Upper lobe of right lung (tissue), 1 donor: ENCODE measurements around the gene RASGEF1C. TPM values are rescaled to one million over a fixed set of nuclear protein-coding genes. Genes with fewer than 3 reads are reported as not detected.

Experiments
- ATAC-seq: fragments of 200-7000 bp; cut with Tn5 transposase; one replicate; pipeline ENCODE4 v1.9.1; 2020; ENCODE audit warnings: mild to moderate bottlenecking, moderate library complexity
- DNase-seq: peaks from one replicate; pipeline ENCODE4 v3.0.0-alpha.2; 2020
- H3K27ac ChIP-seq: fragments of 200-600 bp; one replicate; pipeline ENCODE4 v1.8.0; 2022
- H3K27me3 ChIP-seq: fragments of 200-600 bp; one replicate; pipeline ENCODE4 v1.8.0; 2022; ENCODE audit warnings: mild to moderate bottlenecking
- H3K36me3 ChIP-seq: fragments of 200-600 bp; one replicate; pipeline ENCODE4 v1.8.0; 2022
- H3K4me1 ChIP-seq: fragments of 200-600 bp; one replicate; pipeline ENCODE4 v1.8.0; 2022
- H3K4me3 ChIP-seq: fragments of 200-600 bp; one replicate; pipeline ENCODE4 v1.8.0; 2022; ENCODE audit warnings: mild to moderate bottlenecking
- H3K9me3 ChIP-seq: fragments of 200-600 bp; one replicate; pipeline ENCODE4 v1.8.0; 2022
- intact Hi-C: fragments of 100-400 bp; cut with DNase I; formaldehyde crosslinking; loops from one replicate; pipeline ENCODE4 v1.11.0; 2022
- total RNA-seq: library from RNA; stranded (reverse); fragmentation: NEBNext Ultra II Directional; extraction: Animal tissue kit (Norgen Biotek cat#: 25700); gene quantifications from one replicate; pipeline ENCODE4 v1.2.1, GENCODE V29; 2021
- TF ChIP-seq, protein P1 (sequence below): fragments of 200-600 bp; IDR thresholded peaks from one replicate; pipeline ENCODE4 v1.8.0; 2022; ENCODE audit warnings: antibody characterized with exemption
- donor health status: DM: no; HTN: yes; CAD: no; lungs with severe emphysema.

The RASGEF1C gene
- total RNA-seq, 1 donor from 2014 or later: not detected

DNA sequence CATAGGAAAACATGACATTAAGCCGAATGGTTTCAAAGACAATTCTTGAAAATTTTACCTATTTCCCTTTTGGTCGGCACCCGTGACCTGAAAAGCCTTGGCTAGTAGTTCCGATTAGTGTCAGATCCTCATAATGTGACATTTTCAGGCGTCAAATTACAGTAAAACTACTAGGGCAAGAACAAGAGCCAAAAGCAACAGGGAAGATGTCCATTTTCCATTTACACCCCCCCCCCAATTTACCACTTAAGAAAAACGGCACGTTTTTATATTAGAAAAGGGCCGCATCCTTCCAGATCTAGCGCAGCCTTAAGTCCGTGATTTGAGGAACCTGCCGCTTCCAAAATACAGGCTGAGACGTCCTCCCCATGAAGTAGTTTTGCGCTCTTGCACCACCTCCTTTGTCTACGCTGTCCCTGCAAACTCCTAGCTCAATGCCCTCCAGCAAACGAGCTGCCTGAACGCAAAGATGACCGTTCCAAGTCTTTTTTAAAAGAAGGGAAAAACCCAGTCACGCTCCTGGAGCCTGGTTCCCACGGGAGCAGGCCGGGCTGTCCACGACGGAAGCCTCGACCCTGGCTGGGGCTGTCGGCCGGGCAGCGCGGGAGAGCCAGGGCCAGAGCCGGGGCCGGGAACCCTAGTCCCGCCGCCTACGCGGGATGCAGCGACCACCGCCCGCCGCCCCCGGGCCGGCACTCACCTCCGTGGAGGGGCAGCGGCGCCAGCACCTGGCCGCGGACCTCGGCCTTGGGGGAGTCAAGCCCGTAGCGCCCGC lies 138.1 kb downstream of the RASGEF1C start:
- peak overlapping the region; percentile 92 for H3K4me3 ChIP-seq
- H3K9me3 ChIP-seq: no peaks in the 10 kb centered on the region
- TF ChIP-seq, protein P1, sequence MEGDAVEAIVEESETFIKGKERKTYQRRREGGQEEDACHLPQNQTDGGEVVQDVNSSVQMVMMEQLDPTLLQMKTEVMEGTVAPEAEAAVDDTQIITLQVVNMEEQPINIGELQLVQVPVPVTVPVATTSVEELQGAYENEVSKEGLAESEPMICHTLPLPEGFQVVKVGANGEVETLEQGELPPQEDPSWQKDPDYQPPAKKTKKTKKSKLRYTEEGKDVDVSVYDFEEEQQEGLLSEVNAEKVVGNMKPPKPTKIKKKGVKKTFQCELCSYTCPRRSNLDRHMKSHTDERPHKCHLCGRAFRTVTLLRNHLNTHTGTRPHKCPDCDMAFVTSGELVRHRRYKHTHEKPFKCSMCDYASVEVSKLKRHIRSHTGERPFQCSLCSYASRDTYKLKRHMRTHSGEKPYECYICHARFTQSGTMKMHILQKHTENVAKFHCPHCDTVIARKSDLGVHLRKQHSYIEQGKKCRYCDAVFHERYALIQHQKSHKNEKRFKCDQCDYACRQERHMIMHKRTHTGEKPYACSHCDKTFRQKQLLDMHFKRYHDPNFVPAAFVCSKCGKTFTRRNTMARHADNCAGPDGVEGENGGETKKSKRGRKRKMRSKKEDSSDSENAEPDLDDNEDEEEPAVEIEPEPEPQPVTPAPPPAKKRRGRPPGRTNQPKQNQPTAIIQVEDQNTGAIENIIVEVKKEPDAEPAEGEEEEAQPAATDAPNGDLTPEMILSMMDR: no peak
- ATAC-seq (peak; percentile 37), DNase-seq (no peak)
- intact Hi-C loops: no loop called here
- H3K27me3 ChIP-seq: no peaks in the 10 kb centered on the region
- H3K36me3 ChIP-seq: no peaks in the 10 kb centered on the region
- peaks cover 14% of the 10 kb centered on the region for H3K4me1 ChIP-seq
- H3K27ac ChIP-seq: peak overlapping the region; percentile 93

DNA sequence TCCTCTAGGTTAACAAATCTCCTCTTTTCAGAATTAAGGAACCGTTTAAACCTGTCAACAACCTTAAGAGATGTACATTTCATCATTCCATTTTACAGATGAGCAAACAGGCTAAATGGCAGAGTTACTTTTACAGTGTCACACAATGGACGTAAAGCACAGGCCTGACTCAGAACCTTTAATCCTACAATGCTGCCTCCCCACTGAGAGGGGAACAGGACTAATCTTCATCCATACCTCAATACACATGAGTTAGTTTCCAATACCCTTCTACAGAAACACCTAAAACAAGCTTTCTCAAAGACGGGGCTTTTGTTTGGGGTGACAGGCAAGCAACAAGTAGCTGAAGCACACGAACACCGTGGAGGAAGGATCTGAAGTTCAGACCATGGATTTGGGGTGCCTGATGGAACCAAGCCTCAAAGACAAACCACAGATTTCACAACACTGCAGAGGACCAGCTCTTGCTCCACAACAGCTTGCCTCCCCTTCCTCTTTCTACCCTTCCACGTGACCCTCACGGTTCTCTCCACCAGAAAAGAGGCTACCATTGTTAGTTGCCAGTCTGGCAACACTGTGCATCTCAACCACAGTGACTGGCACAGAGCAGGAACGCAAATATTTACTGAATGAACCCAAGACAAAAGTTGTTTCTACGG lies 139.3 kb downstream of the RASGEF1C start:
- peak; percentile 29 for ATAC-seq
- peaks cover 14% of the 10 kb centered on the region for H3K4me1 ChIP-seq
- H3K27ac ChIP-seq: no peak overlapping the region
- H3K4me3 ChIP-seq: peak overlapping the region; percentile 92
- no peak for DNase-seq
- TF ChIP-seq, protein P1: no peak
- intact Hi-C loops: no loop called here
- H3K27me3 ChIP-seq: no peaks in the 10 kb centered on the region
- H3K36me3 ChIP-seq: no peaks in the 10 kb centered on the region
- H3K9me3 ChIP-seq: no peaks in the 10 kb centered on the region

GRCh38 chr5:180068519-180069090 lies 140.4 kb downstream of the RASGEF1C start:
- DNase-seq (no peak), ATAC-seq (no peak)
- Histone ChIP-seq H3K4me3 (no peak overlapping the region), H3K27ac (no peak overlapping the region), H3K27me3 (no peaks in the 10 kb centered on the region), H3K36me3 (no peaks in the 10 kb centered on the region), H3K4me1 (peaks cover 14% of the 10 kb centered on the region), H3K9me3 (no peaks in the 10 kb centered on the region)
- TF ChIP-seq, protein P1: no peak
- intact Hi-C loops: no loop called here

DNA sequence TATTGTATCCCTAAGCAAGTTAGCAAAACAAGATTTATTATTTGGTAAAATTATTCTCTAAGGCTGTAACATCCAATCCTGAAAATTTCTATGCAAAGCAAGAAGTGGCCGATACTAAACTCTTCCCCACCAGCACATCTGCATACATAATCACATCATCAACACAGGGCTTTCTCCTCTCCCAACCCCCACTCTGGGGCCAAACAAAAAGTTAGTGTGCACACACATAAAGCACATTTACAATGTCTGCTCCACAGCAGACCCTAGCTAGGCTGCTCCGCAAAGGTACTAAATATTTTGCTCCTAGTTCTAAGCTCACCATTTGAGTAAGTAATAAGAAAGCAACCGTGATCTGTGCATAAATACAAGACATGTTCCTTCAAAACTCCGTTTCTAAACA lies 141.0 kb downstream of the RASGEF1C start:
- DNase-seq (no peak), ATAC-seq (no peak)
- TF ChIP-seq, protein P1: no peak
- Histone ChIP-seq H3K36me3 (no peaks in the 10 kb centered on the region), H3K27ac (no peak overlapping the region), H3K9me3 (no peaks in the 10 kb centered on the region), H3K4me3 (no peak overlapping the region), H3K27me3 (no peaks in the 10 kb centered on the region), H3K4me1 (peaks cover 14% of the 10 kb centered on the region)
- intact Hi-C loops: no loop called here

DNA sequence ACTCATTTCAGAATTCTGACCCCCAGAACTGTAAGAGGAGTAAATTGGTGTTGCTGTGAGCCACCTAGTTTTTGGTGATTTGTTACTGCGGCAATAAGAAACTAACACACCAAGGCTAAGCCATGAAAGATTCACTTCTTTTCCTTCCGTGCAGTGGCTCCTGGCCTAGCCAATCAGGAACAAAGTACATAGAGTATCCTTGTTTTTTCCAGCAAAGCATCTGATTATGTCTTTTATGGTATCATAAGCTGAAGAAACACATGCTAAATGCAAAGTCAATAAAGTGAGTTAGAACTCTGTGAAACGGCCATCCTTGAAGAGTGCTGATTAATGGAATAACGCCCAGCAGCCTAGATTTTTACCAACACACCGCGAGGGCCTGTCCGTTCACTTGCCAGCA lies 148.8 kb downstream of the RASGEF1C start:
- H3K4me1 ChIP-seq: no peaks in the 10 kb centered on the region
- no peaks in the 10 kb centered on the region for H3K27me3 ChIP-seq
- TF ChIP-seq, protein P1: no peak
- no peak for DNase-seq
- intact Hi-C loops: no loop called here
- no peak overlapping the region for H3K27ac ChIP-seq
- no peaks in the 10 kb centered on the region for H3K36me3 ChIP-seq
- no peaks in the 10 kb centered on the region for H3K9me3 ChIP-seq
- ATAC-seq: no peak
- no peak overlapping the region for H3K4me3 ChIP-seq
